Upper lobe of right lung (tissue), 1 donor: ENCODE measurements around the gene DOC2B. TPM values are rescaled to one million over a fixed set of nuclear protein-coding genes. Genes with fewer than 3 reads are reported as not detected.

Experiments
- ATAC-seq: fragments of 200-7000 bp; cut with Tn5 transposase; one replicate; pipeline ENCODE4 v1.9.1; 2020; ENCODE audit warnings: mild to moderate bottlenecking, moderate library complexity
- DNase-seq: peaks from one replicate; pipeline ENCODE4 v3.0.0-alpha.2; 2020
- H3K27ac ChIP-seq: fragments of 200-600 bp; one replicate; pipeline ENCODE4 v1.8.0; 2022
- H3K27me3 ChIP-seq: fragments of 200-600 bp; one replicate; pipeline ENCODE4 v1.8.0; 2022; ENCODE audit warnings: mild to moderate bottlenecking
- H3K36me3 ChIP-seq: fragments of 200-600 bp; one replicate; pipeline ENCODE4 v1.8.0; 2022
- H3K4me1 ChIP-seq: fragments of 200-600 bp; one replicate; pipeline ENCODE4 v1.8.0; 2022
- H3K4me3 ChIP-seq: fragments of 200-600 bp; one replicate; pipeline ENCODE4 v1.8.0; 2022; ENCODE audit warnings: mild to moderate bottlenecking
- H3K9me3 ChIP-seq: fragments of 200-600 bp; one replicate; pipeline ENCODE4 v1.8.0; 2022
- intact Hi-C: fragments of 100-400 bp; cut with DNase I; formaldehyde crosslinking; loops from one replicate; pipeline ENCODE4 v1.11.0; 2022
- total RNA-seq: library from RNA; stranded (reverse); fragmentation: NEBNext Ultra II Directional; extraction: Animal tissue kit (Norgen Biotek cat#: 25700); gene quantifications from one replicate; pipeline ENCODE4 v1.2.1, GENCODE V29; 2021
- TF ChIP-seq, protein P1 (sequence below): fragments of 200-600 bp; IDR thresholded peaks from one replicate; pipeline ENCODE4 v1.8.0; 2022; ENCODE audit warnings: antibody characterized with exemption
- donor health status: DM: no; HTN: yes; CAD: no; lungs with severe emphysema.

Gene DOC2B
- total RNA-seq, 1 donor from 2014 or later: 13.7 TPM

DNA sequence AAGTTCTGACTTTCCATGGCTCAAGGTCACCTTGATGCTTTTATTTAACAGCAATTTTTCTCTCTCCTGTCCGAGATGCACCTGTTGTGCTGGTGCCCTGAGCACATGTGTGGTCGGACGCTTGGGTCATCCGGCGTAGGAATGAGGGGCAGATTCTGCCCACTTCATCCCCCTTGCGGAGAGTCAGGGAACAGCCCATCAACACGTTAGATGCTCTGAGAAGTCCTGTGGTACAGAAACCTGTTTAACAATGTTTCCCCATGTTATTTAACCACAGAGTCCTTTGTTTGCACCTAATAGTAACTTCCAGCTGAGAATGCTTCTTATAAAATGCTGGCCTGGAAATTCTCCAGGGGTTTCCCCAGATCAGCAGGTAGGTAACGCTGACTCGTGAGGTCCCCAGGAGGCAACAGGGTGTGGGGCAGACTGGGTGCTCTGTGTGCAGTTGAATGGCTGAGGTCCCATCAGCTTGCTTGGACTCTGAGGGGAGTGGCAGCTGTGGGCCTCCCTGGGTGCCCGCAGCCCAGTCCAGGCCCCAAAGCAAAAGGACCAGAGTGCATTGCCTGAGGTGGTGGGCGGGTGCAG lies 17.8 kb downstream of the DOC2B start:
- Histone ChIP-seq H3K4me1 (no peaks in the 10 kb centered on the region), H3K4me3 (no peak overlapping the region), H3K27ac (no peak overlapping the region), H3K27me3 (no peaks in the 10 kb centered on the region), H3K9me3 (no peaks in the 10 kb centered on the region), H3K36me3 (no peaks in the 10 kb centered on the region)
- intact Hi-C loops: no loop called here
- DNase-seq (no peak), ATAC-seq (no peak)
- TF ChIP-seq, protein P1, sequence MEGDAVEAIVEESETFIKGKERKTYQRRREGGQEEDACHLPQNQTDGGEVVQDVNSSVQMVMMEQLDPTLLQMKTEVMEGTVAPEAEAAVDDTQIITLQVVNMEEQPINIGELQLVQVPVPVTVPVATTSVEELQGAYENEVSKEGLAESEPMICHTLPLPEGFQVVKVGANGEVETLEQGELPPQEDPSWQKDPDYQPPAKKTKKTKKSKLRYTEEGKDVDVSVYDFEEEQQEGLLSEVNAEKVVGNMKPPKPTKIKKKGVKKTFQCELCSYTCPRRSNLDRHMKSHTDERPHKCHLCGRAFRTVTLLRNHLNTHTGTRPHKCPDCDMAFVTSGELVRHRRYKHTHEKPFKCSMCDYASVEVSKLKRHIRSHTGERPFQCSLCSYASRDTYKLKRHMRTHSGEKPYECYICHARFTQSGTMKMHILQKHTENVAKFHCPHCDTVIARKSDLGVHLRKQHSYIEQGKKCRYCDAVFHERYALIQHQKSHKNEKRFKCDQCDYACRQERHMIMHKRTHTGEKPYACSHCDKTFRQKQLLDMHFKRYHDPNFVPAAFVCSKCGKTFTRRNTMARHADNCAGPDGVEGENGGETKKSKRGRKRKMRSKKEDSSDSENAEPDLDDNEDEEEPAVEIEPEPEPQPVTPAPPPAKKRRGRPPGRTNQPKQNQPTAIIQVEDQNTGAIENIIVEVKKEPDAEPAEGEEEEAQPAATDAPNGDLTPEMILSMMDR: no peak

DNA sequence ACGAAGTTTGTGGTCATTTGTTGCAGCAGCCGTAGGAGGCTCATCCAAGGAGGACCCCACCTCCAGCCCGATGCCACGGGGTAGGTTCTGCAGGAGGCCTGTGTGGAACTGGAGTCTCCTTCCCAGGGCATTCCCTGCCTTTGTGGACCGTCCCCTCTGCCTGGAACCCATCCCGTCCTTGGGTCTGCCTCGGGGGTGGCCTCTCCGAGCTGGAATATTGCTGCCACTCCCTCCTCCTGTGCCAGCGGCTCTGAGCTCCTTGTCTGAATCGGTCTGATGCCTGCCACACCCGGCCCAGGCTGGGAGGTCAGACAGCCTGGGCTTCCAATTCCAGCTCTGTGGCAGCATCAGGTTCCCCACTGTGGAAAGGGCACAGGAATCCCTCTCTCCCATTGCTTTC lies 18.8 kb downstream of the DOC2B start:
- Histone ChIP-seq H3K9me3 (no peaks in the 10 kb centered on the region), H3K27me3 (no peaks in the 10 kb centered on the region), H3K4me3 (no peak overlapping the region), H3K27ac (no peak overlapping the region), H3K4me1 (no peaks in the 10 kb centered on the region), H3K36me3 (no peaks in the 10 kb centered on the region)
- TF ChIP-seq, protein P1: no peak
- DNase-seq: peak; percentile 57
- ATAC-seq: no peak
- intact Hi-C loops: no loop called here

DNA sequence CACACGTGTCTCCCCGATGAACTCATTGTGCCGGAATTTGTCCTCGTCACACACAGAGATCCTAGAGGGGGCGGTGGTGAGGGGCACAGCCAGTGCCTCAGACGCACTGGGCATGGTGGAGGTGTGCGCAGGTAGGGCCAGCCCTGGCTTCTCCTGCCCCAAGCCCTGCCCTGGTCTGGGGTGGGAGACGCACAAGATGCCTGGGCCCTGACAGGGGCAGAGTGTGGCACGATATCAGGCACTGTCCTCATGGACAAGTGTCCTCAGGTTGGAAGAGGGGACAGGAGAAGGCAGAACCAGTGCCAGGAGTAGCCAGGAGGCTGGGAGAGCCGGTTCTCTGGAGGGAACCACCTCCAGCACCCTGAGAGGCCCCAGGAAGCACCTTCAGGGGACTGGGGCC lies 20.0 kb downstream of the DOC2B start:
- no peak for DNase-seq
- no peaks in the 10 kb centered on the region for H3K9me3 ChIP-seq
- no peak overlapping the region for H3K4me3 ChIP-seq
- H3K27ac ChIP-seq: no peak overlapping the region
- TF ChIP-seq, protein P1: no peak
- no peaks in the 10 kb centered on the region for H3K4me1 ChIP-seq
- no peaks in the 10 kb centered on the region for H3K36me3 ChIP-seq
- no peak for ATAC-seq
- no peaks in the 10 kb centered on the region for H3K27me3 ChIP-seq
- intact Hi-C loops: no loop called here

DNA sequence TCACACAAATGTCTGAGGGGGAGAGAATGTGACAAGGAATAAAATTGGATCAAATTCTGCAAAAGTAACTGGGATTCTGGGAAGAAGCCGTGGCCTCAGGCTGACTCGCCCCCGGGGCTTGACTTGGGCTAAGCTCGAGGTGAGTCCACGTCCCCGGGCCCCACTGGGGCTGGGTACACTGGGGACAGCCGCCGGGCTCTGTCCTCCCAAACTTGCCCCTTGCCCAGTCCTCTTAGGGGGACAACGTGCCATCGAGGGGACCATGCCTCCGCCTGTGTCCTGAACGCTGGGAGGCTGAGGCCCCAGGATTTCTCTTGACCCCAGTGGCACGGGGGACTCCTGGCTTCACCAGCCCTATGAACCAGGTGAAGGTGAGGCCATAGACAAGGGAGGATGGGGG lies 21.1 kb downstream of the DOC2B start:
- no peak overlapping the region for H3K4me3 ChIP-seq
- H3K27me3 ChIP-seq: no peaks in the 10 kb centered on the region
- H3K36me3 ChIP-seq: no peaks in the 10 kb centered on the region
- no peaks in the 10 kb centered on the region for H3K9me3 ChIP-seq
- no peak overlapping the region for H3K27ac ChIP-seq
- no peaks in the 10 kb centered on the region for H3K4me1 ChIP-seq
- ATAC-seq: no peak
- peak; percentile 52 for DNase-seq
- TF ChIP-seq, protein P1: no peak
- intact Hi-C loops: no loop called here

DNA sequence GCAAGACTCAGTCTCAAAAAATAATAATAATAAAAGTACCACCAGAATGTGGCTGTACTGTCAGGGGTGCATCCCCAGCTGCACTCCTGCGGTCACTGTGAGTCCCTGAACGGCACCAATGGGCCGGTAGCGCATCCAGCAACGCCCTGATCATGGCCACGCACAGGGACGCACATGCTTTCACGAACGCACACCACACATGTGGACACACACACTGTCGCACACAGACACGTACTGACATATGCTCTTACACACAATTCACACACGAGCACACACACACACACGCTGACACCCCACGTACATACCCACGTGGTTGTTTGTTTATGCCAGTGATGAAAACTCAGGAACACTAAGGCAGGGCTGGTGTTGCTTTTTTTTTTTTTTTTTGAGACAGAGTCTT lies 21.8 kb downstream of the DOC2B start:
- DNase-seq (no peak), ATAC-seq (no peak)
- intact Hi-C loops: no loop called here
- Histone ChIP-seq H3K27me3 (no peaks in the 10 kb centered on the region), H3K27ac (no peak overlapping the region), H3K36me3 (no peaks in the 10 kb centered on the region), H3K4me1 (no peaks in the 10 kb centered on the region), H3K9me3 (no peaks in the 10 kb centered on the region), H3K4me3 (no peak overlapping the region)
- TF ChIP-seq, protein P1: no peak

DNA sequence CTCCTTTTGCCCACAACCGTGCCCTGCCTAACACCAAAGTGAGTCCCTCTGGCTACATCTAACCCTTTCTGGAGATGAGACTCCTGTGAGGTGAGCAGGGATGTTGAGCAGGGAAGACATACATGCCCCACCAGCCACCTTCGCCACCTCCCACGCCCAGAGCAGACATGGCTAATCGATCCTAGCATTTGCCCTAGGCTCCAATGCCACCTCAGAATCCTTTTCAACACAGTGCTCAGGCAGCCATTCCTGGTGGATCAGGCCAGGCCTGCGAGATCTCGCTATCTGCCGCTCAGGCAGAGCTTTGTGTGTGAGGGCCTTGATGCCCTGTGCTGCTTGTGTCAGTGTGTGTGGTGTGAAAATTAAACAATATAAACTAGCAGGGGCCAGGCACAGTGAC lies 23.1 kb downstream of the DOC2B start:
- TF ChIP-seq, protein P1: no peak
- intact Hi-C loops: no loop called here
- no peaks in the 10 kb centered on the region for H3K36me3 ChIP-seq
- H3K27me3 ChIP-seq: no peaks in the 10 kb centered on the region
- H3K9me3 ChIP-seq: no peaks in the 10 kb centered on the region
- no peak overlapping the region for H3K4me3 ChIP-seq
- no peak for DNase-seq
- H3K4me1 ChIP-seq: no peaks in the 10 kb centered on the region
- no peak overlapping the region for H3K27ac ChIP-seq
- ATAC-seq: no peak
